Suppressor macrophage (primary cell): ENCODE results near the gene SNTA1.
"Not testable (repeated sequence)": the region's sequence is repeated elsewhere in the genome, so short reads cannot be mapped to it uniquely, and the experiment has no call there.

Experiments
- DNase-seq, 4 experiments: peaks; one replicate each; pipeline ENCODE4 v3.0.0-alpha.2; 2020 to 2022

The SNTA1 gene

GRCh38 chr20:33465481-33466302 lies 22.1 kb upstream of the SNTA1 start:
- DNase-seq: no peak

GRCh38 chr20:33464759-33465158 lies 21.2 kb upstream of the SNTA1 start:
- not testable (repeated sequence) for DNase-seq

DNA sequence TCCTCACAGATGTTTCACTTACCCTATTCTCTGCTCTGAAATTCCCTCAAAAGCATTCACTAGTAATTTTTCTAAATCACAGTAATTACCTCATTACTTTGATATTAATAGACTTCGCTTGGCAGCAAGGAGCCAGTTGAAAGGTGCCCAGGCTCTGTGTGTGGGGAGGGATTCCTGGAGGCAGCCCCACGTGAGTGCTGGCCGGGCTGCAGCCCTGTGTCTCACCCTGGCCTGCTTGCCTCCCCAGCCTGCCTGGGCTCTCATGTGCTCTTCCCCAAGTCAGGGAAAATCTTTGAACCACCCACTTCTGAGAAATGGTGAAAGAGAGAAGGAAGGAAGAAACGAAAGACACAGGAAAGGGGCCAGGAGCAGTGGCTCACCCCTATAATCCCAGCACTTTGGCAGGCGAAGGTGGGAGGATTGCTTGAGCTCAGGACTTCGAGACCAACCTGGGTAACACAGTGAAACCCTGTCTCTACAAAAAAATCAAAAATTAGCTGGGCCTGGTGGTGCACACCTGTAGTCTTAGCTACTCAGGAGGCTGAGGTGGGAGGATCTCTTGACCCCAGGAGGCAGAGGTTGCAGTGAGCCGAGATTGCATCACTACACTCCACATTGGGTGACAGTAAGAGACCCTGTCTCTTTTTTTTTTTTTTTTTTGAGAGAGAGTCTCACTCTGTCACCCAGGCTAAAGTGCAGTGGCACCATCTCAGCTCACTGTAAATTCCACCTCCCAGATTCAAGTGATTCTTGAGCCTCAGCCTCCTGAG lies 20.0 kb upstream of the SNTA1 start:
- DNase-seq: no peak

DNA sequence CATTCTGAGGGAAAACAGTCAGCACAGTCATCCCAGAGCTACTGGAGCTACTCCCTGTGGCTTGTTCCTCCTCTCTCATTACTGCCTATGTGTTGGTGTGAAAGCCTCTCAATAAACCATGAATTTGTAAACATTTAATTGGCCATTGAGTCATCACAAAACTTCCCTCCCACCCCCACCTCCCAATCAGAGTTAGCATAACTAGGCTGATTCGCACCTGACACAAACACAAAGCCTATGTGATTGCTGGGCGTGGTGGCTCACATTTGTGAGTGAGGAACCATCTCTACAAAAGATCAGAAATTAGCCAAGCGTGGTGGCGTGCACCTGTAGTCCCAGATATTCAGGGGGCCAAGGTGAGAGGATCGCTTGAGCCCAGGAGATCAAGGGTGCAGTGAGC lies 17.1 kb upstream of the SNTA1 start:
- no peak for DNase-seq

DNA sequence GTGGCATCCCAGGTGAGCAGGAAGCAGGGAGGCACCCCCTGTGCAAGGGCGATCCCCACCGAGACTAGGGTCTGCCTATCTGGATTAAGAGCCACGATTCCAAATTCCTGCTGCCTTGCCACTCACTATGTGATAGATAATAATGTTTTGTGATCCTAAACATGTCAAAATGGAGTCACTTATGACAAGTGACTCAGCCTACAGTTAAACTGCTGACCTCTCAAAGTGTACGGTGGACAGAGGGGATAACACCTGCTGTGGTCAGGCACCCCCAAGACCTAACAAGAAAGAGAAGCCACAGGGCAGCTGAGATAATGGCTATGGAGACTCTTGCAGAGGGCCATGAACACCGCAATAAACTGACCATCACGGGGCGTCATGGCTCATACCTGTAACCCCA lies 16.0 kb upstream of the SNTA1 start:
- no peak for DNase-seq

GRCh38 chr20:33456916-33457642 lies 13.5 kb upstream of the SNTA1 start:
- DNase-seq: peak; percentile 80 to 90 (median 87)

DNA sequence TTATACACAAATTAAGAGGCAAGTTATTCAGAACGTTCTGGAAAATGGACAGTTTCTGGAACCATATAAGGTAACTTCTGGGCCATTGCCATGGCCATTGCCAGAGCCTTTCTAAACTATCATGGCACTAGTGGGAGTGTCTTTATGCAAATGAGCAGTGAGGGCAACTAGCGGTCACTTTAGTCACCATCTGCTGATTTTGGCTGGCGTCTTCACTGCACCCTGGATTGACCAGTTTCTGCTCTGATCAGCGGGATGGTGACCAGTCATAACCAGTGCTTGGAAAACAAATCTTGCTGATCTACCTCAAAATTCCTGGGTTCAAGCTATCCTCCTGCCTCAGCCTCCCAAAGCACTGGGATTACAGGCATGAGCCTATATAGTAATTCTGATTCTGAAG lies 7.3 kb upstream of the SNTA1 start:
- DNase-seq: peak in 3 of 4 experiments; percentile 17 to 24 (median 21)

DNA sequence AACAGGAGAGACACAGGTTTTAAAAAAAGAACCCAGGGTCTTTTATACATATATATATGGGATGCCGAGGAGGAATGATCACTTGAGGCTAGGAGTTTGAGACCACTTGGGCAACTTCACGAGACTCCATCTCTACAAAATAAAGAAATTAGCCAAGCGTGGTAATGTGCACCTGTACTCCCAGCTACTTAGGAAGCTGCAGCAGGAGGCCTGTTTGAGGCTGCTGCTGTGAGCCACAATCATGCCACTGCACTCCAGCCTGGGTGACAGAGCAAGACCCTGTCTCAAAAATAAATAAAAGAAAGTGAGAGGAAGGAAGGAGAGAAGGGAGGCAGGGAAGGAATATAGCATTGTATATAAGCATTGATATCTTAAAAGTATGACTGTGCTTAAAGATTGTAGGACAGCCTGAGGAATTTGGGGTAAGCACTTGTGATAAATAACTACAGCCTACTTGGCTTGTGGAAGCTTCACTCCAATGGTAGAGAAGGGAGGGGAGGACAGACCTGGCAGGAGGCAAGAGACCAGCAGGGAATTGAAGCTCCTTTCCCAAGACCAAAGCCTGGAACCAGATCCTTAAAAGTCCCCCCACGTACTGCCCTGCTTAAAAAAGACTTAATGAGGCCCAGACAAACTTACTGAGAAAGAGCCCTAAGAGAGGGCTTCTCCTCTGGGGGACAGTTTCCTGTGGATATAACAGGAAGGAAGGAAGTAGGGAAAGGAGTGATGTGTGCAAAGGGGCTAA lies 2.5 kb upstream of the SNTA1 start:
- DNase-seq: no peak

DNA sequence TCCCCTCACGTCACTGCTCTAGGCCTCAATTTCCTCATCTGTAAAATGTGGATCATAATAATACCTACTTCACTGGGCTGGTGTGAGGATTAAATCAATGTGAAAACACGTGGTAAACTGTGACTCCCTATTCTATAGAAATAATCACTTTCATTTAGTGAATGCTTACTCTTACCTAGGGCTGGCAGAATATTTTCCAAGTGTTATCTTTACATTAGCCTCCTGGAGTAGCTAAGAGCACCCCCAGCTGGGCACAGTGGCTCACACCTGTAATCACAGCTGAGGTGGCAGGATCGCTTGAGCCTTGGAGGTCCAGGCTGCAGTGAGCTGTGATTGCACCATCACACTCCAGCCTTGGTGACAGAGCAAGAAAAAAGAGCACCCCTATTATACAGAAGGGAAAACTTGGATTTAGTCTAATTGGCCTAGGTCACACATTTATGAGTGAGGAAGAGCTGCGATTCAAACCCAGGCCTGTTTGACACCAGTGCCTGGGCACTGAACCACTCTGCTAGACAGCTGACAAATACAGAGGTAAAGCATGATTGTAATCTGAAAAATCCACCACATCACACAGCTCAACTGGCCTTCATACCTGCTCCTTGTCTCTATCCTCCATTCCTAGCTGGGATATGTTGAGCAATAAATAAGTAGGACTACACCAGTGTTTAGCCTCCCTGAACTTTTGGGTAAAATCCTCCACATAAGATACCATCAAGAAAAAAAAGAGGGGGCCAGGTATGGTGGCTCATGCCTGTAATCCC lies 1.4 kb upstream of the SNTA1 start:
- peak in 1 of 4 experiments; percentile 27 for DNase-seq

DNA sequence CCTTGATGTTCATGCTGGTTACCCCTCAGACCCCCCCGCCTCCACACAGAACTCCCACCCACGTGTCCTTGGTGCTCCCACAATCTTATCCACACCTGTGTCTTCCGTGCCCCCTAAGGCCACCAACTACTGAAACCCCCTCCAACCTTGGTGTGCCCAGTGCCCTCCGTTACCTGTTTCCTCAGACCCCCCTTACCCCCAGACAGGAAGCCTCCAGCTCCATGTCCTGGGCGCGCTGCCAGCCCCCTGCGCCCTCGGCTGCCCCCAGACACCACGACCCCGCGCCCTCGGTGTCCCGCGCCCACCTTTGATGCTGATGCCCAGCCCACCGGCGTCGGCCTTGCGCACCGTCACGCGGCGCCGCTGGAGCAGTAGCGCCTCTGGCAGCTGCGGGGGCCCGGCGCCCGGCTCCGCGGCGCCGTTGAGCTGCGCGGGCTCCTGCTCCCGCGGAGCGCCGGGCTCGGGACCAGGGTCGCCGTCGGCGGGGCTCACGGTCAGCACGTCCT lies 504 bp downstream of the SNTA1 start:
- peak in 2 of 4 experiments; percentile 16 to 20 for DNase-seq

- peak in 1 of 4 experiments; percentile 12 for DNase-seq
Measured at GRCh38 chr20:33442136-33443005, 1.2 kb downstream of the SNTA1 start.

DNA sequence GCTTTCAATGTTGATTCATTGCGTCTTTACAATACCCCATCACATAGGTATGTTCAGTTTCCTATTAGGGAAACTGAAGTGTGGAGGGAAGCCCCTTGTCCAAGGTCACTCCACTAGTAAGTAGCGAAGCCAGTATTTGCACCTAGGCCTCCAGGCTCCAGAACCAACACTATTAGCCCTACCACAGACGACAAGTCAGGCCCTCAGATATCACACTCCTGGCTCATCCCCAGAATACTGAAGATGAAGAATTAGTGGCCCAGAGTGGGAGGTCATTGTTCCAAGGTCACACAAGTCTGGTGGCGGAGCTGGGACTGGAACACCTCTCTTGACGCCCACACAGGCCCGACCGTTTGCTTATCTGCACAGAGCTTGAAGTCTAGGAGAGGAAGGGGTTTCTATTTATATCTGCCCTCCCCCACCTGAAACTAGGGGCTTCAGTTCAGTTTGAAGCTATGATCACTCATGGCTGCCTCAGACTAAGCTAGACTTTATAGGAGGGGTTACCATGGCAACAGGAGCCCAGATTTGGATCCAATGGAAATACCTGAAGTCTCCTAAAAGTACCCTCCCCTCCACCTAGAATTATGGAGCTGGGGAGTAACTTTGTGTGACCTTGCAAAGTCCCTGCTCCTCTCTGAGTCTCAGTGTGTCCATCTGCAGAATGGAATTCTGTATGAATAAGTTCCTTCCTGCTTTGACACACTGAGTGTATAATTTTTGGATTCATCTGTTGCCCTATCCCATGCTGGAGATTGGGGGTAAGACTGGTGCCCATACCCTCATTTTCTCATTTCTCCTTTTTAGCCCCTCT lies 2.2 kb downstream of the SNTA1 start:
- no peak for DNase-seq

- not testable (repeated sequence) for DNase-seq
Measured at GRCh38 chr20:33440562-33440961, 3.0 kb downstream of the SNTA1 start.

- DNase-seq: no peak
Measured at GRCh38 chr20:33438481-33438880, 5.1 kb downstream of the SNTA1 start.

- DNase-seq: no peak
Measured at GRCh38 chr20:33437141-33437911, 6.2 kb downstream of the SNTA1 start.

GRCh38 chr20:33434434-33434833 lies 9.1 kb downstream of the SNTA1 start:
- DNase-seq: no peak

- no peak for DNase-seq
Measured at GRCh38 chr20:33433465-33434234, 9.9 kb downstream of the SNTA1 start.
